ENCODE measurements around the gene ARMH4. TPM values are rescaled to one million over a fixed set of nuclear protein-coding genes. Genes with fewer than 3 reads are reported as not detected.
"Not testable (repeated sequence)": the region's sequence is repeated elsewhere in the genome, so short reads cannot be mapped to it uniquely, and the experiment has no call there.

The ARMH4 gene
- total RNA-seq, 1 donor from 2014 or later: 0.05 TPM

DNA sequence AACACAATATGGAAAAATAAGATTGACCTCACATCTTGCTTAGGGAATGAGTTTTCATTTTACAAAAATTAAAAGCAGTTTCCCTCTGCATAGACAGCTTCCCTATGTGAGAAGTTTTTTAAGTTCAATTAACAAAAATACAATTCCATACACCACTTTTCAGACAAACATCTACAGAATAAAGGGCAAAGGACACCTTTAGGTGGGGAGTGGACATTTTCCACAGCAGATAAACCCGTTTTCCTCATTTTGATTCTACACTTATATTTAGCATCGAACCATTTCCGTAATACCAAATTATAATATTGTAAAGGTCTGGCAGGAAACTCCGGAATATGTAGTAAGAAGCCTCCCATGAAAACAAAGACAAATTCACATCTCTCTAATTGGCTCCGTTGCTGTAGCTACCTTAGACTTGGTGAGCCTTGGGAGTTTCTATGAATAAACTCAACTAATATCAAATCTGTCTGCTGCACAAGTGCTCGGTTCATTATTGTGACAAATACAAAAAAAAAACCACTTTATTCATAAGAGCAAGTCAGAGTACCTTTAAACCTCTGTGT, 1.7 kb downstream of the ARMH4 start:
- intact Hi-C loops (cut with micrococcal nuclease): loop anchor here (5.0 kb wide), 2 partner anchors 758 to 883 kb away; partner anchors contain the start of genes AP5M1, EXOC5 and NAA30

DNA sequence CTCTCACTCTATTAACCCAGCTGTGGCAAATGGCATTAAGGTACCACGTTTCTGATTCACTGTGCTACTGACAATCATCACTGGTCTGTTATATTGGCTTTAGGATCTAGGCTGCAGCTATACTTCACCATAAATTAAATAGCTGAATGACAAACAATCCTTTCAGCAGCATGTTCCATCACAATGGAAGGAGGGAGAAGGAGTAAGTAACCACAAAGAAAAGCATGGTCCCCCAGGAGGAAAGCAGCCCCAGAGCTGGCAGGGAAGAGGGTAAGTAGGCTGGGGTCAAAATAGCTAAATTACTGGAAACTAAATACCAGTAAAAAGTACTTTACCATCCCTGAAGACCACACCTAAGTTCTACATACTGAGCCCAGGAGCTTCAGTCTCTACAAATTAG, 2.8 kb downstream of the ARMH4 start:
- intact Hi-C loops (cut with micrococcal nuclease): no loop called here

DNA sequence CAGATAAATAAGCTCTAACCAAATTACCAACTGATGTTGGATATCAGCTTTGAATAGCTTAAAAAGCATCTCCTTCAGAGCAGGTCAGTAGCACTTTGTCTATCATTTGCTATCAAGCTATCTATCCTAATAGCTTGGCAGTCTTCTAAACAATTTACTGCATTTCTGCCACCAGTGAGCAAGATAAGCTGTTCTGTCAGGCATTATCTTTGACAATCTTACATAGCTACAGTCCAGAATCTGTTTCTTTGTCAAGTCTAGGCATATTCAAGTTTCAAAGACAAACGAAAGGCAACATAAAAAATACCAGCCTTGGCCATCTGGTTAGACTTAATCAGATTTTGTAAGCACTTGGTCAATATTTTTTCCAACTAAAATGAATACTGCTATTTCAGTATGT, 5.6 kb downstream of the ARMH4 start:
- intact Hi-C loops (cut with micrococcal nuclease): no loop called here

DNA sequence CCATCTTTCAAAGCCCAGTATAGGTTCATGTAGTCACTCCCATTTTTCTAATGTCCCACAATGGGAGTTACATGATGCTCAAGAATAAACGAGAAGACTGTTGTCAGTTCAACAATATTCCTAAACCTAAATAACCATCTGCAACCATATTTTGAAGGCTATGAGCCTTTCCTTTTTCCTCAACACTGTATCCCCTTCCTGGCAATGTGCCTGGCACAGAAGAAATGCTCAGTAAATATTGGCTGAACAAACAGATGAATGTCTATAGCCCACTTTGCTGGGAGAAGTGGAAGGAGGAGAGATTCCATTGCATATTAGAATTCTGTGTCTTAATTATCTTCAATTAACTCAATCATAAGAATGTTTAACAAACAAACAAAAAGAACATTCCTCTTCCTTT, 6.1 kb downstream of the ARMH4 start:
- intact Hi-C loops (cut with micrococcal nuclease): no loop called here

DNA sequence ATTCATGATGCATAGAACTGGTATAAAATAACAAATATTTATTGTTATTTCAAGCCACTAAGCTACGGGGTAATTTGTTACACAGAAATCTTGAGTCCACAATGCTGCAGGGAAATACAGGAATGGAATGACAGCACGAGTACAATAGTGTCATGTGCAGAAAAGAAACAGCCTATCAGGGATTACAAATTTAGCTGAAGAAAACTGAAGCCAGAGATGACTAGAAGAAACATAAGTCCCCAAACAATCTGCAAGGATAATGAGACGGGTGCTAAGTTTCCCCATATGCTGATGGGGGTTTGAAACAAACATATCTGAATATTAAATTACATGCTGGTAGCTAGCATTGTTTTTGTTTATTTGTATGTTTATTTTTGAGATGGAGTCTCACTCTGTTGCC, 8.9 kb downstream of the ARMH4 start:
- intact Hi-C loops (cut with micrococcal nuclease): no loop called here

DNA sequence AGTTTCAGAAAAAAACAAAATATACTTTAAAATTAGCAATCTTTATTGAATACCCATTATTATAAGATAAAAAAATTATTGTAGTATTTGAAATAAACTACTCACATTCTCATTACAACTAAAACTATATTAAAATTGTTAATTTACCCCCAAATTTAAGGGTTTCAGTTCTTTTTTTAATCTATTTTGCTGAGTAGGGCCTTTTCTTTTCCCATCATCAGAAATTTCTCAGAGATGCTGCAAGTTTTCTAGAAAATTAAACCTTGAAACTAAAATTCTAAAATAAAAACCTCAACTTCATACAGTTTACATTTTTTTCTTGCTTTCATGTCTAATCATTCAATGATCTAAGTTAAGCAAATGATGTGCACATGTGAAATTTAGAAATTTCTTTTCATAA, 10.1 kb downstream of the ARMH4 start:
- intact Hi-C loops (cut with micrococcal nuclease): no loop called here

DNA sequence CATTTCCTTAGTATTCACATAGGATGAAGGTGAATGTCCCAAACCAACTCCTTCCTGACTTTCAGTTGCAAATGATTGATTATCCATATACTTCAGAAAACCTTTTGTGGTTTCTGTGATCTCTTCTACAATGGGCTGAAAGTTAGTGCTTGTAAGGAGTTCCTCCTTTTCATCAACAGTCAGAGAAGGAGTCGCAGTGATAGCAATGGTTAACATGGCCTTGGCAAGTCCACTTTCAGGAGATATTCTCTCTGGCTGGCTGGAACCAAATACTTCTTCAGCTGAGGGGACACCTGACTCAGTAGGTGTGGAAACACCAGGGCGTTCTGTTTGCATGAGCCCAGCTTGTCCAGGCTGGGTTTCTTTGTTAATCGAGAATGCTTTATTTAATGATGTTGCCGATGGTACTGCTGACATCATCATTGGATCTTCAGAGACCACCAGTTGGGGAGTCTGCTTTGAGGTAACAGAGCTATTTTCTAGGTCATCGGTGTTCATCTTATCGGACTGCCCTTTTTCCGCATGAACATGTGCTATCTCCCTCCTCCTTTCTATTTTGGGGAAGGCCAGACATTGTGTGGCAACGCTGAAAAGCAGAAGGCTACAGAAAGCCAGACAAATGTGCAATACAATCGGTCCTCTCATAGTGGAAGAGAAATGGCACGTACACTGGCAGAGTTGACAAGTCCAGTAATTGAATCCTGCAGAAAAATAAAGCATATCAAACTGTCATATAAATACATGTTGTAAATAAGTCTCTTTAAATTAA, 13.1 kb downstream of the ARMH4 start:
- intact Hi-C loops (cut with micrococcal nuclease): no loop called here

DNA sequence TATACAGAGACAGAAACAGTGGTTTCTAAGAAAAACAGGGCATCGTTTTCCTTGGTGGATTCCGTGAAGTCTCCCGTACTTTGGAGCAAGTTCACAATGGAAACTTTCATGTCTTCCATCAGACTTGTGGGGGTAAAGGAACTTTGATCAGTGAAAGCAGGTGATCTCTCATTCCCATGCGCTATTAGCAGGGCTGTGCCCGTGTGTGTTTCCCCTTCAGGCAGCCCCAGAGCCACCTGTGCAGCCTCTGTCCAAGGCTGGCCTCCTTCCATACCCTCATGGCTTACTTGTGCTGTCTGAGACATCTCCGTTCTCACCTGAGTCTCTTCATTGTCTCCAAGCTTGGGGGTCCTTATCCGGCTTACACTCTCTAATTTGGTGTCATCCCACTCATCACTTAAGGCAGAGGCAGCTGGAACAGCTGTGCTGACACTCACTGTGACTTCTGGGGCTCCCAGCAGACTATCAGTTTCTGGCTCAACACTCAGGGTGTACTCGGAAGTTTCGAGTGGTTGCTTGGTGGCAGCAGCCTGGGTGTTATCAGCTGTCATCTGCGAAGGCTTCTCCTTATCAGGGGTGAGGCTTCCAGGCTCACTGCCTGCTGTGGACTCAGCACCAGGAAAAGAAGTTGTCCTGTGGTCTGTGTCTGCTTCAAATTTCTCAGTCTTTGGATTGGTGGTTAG, 13.8 kb downstream of the ARMH4 start:
- intact Hi-C loops (cut with micrococcal nuclease): no loop called here

DNA sequence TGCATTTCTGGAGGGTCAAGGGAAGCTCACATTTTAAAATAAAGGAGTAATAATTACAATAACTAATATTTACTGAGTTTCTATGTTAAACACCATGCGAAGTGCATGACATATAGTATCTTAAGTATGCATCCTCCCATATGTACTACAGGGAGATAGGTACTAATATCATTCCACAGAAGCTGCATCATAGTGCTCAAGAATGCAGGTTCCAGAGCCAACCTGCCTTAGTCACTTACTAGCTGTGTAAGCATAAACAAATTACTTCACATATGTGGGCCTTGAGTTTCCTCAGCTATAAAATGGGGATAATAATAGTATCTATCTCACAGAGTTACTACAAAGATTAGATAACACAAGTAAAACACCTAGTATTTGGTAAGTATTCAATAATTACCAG, 18.3 kb downstream of the ARMH4 start:
- intact Hi-C loops (cut with micrococcal nuclease): no loop called here

DNA sequence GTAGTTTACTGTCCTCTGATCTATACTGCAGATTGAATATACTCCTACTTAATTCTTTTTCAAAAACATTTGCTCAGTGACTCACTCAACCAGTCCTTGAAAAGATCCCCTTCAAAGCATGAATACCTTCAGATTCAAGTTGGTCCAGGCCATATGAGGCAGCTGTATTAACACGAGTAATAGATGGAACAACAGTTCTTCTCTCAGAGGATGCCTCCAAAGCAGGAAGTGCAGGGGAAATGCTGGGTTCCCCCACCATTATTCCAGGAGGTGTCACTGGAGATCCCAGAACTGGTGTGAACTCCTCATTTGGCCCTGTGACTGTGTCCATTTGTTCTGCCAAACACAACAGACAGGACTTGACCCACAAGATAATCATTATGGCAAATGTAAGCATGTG, 20.6 kb downstream of the ARMH4 start:
- intact Hi-C loops (cut with micrococcal nuclease): no loop called here

DNA sequence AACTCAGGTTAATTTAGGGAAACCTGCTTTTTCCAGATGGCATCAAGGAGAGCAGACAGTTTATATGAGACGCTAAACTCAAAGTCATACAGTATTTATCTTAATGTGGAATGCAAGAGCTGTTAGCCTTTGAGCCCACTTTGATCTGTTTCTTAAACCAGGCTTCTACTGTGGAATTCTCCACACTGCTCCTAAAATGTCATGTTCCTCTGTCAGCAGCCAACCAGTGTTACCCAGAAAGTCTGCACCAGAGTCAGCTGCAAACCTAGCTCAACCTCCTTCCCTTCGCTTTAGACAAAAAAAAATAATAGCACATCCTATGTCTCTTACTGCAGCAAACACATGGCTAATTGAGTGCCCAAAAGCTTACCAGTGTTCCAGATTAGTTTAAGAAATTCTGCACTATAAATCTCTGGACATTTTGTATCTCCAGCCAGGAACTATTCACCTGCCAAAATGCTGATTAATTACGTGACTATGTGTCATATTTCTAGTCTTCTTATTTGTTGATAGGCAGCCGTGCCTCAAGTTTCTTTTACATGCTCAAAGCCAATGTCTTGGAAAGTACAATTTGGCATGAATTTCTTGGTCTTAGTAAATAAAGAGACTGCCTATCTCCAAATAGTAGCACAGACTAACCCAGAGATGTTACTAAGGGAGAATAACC, 21.8 kb downstream of the ARMH4 start:
- intact Hi-C loops (cut with micrococcal nuclease): no loop called here

DNA sequence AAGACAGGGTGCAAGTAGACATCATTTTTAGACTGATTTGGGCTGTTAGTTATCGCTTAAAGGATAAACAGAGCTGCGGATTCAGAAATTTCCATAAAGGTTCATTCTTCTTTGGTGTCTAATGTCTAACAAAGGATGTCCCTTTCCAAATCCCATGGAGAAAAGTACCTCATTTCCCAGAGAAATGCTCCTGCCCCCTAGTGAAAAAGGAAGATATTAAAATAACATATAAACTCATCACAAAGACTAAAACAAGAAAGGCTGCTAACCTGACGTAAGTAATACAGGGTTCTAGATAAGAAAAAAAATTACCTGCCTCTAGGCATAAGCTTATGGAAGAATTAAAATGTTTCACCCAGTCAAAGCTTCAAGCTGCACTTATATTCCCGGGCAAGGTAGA, 22.8 kb downstream of the ARMH4 start:
- intact Hi-C loops (cut with micrococcal nuclease): no loop called here

DNA sequence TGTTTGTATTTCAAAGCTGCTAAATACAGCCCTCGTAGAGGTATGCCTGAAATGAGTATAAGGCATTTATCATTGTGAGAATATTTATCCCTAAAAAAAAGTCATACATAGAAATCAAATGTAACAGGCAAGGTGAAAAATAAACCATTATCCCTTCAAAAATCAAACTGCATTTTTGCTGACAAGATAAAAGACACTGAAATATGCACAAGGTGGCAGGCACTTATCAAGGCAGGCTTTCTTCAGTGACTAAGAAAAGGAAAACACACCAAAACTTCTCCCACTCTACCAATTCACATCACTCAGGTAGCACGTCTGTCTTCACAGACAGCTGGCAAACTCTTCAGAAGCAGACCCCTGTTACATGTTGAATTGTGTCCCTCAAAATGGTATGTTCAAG, 23.6 kb downstream of the ARMH4 start:
- intact Hi-C loops (cut with micrococcal nuclease): no loop called here

DNA sequence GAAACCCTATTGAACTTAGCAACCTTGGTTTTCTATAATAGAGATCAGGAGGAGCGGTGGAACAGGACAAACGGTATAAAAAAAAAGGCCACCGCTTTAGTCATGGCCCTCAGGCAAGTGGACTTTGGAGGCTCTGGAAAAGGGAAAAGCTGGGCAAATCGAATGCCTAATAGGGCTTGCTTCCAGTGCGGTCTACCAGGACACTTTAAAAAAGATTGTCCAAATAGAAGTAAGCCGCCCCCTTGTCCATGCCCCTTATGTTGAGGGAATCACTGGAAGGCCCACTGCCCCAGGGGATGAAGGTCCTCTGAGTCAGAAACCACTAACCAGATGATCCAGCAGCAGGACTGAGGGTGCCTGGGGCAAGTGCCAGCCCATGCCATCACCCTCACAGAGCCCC, 29.5 kb downstream of the ARMH4 start:
- intact Hi-C loops (cut with micrococcal nuclease): not testable (repeated sequence)

DNA sequence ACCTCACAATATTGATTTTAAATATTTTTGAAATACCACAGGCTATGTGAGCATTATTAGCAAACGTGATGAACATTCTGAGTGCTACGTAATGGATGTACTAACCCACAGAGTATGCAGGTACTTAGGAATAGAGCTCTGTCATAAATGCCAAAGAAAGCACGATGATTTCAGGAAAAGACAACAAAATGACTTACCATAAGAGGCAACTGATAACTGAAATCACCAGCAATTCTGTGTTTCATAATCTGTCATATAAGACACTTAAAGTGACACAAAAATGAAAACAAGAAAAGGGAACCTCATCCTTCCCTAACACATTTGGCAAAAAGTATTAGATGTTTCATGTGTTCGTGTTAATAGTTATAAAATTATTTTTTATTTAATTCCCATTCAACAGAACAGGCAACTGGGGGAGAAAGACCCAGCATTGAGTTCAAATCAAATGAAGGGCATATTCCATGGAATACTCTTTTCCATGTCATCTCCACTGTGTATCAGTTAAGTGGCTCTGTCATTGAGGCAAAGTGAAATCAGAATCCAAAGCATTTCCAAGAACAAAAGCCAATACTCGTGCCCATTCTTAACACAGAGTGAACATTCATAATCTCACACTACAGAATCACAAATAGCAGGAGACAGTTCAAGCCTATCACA, 30.4 kb downstream of the ARMH4 start:
- intact Hi-C loops (cut with micrococcal nuclease): no loop called here

DNA sequence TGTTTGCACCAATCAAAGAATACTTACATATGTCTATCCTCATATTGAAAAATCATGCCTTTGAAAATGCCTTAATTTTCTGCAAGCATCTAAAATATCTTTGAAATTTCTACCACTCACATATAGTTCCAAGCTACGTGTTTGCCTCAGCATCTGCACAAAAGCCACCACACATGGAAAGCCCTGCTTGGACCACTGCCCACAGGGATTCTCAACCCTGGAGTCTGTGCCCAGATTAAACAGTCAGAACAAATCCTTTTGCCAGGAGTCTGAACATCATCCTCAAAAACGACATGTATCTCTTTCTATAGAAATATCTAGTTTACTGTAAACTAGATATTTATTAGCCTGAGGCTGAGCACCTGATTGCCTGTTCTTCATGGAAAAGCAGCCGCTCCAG, 32.6 kb downstream of the ARMH4 start:
- intact Hi-C loops (cut with micrococcal nuclease): no loop called here

DNA sequence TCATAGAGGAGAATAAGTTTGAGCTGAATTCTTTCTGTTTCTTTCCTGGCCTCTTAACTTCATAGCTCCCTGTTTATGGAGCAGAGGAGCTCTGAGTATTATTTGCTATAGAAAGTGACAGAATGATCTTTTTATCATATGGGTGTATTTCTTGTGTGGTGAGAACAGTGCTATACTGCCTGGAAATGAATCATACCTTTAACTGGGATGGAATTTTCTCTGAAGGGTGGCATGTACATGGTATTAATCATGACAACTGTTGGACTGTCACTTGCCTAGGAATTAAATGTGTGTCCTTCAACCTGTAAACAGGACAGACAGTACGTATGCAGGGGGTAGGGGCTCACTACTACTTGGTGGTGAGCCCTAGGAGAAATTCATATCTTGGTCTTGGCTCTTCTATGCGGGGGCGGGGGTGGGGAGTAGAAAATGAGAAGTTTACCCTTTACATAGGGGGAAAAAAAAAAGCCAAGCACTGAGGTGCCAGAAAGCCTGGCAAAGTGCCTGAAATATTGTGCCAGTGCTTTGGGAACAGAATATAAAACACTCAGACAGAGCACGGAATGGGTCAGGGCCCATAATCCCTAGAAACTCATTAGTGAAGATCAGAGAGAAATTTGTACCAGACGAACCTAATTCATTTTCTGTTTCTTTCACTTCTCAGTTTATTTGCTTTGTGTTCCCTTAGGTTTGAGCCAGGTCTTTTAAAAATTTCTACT, 33.8 kb downstream of the ARMH4 start:
- intact Hi-C loops (cut with micrococcal nuclease): no loop called here

DNA sequence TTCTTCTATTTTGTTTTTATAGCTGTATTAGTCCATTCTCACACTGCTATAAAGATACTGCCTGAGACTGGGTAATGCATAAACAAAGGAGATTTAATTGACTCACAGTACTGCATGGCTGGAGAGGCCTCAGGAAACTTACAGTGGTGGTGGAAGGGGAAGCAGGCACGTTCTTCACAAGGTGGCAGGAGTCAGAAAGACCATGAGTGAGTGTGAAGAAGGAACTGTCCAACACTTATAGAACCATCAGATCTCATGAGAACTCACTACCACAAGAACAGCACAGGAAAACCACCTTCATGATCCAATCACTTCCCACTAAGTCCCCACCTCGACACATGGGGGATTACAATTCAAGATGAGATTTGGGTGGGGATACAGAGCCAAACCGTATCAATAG, 42.3 kb downstream of the ARMH4 start:
- intact Hi-C loops (cut with micrococcal nuclease): loop anchor here (2.0 kb wide), 1 partner anchor 945 kb away; no protein-coding TSS in a partner anchor

DNA sequence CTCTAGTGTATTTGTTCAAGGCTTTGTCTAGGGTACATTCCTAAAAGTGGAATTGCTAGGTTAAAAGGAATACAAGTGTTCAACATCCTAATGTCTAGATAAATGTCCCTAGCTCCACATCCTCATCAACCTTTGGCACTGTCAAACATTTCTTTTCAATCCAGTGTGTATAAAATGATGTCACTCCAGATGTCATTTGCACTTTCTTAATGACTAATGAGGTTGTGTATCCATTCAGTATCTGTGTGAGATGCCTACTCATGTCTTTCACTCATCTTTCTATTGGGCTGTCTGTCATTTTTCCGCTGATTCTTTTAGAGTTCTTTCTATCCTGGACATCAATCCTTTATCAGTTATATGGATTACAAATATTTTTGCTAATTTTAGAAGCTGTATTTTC, 43.3 kb downstream of the ARMH4 start:
- intact Hi-C loops (cut with micrococcal nuclease): loop anchor here (1.0 to 2.0 kb wide), 6 partner anchors 44 to 946 kb away; partner anchors contain the start of genes ARMH4, PSMA3 and TOMM20L

DNA sequence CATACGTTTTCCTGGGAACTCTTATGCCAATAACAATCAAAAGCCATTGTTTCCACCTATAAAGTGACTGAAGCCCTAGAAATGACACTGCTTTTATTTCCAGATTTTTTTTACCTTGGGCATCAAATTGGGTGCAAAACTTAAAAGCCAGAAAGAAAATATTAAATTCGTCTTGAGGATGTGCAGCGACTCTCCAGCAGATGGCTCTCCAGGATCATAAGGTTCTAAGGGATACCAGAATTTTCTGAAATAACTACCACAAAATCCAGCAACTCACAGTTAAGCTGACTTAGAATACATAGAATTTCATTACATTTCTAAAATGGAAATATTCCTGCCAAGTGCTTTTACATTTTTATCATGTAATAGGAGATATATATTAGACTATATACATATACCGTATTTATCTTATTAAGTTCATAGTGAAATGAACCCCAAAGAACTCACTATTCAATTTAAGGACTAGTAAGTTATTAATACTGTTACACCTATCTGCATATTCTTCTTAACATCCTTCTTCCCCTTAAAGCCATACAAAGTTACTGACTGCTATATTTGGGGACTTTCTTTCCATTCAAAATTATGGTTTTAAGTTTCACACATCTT, 44.0 kb downstream of the ARMH4 start:
- intact Hi-C loops (cut with micrococcal nuclease): loop anchor here (1.0 to 2.0 kb wide), 6 partner anchors 44 to 947 kb away; partner anchors contain the start of genes ARMH4, PSMA3 and TOMM20L
